Psoas muscle (tissue), 8 donors: ENCODE results near the gene FGFRL1. TPM values are rescaled to one million over a fixed set of nuclear protein-coding genes. Genes with fewer than 3 reads are reported as not detected.

Experiments
- ATAC-seq, 4 donors: fragments of 200-7000 bp; cut with Tn5 transposase; one replicate each; pipeline ENCODE4 v1.9.1; 2020; ENCODE audit warnings: moderate library complexity in 3 of 4, mild to moderate bottlenecking in 2 of 4
- DNase-seq, 2 donors: peaks; one replicate each; pipeline ENCODE4 v3.0.0-alpha.2; 2020
- H3K27ac ChIP-seq: fragments of 200-600 bp; one replicate; pipeline ENCODE4 v1.8.0; 2022
- H3K27me3 ChIP-seq, 3 donors: fragments of 200-600 bp in 1 of 3; one replicate each; pipeline versions ENCODE4 v1.6.1 to v1.8.0; 2013 to 2022; ENCODE audit warnings: low read length in 2 of 3, mild to moderate bottlenecking in 2 of 3, moderate library complexity in 1 of 3; ENCODE audit not compliant: insufficient read depth in 3 of 3
- H3K36me3 ChIP-seq, 2 donors: fragments of 200-600 bp in 1 of 2; one replicate each; pipeline versions ENCODE4 v1.6.1 to v1.8.0; 2013 to 2022; ENCODE audit warnings: low read depth in 1 of 2, mild to moderate bottlenecking in 1 of 2, moderate library complexity in 1 of 2; ENCODE audit not compliant: insufficient read depth in 1 of 2
- H3K4me1 ChIP-seq: fragments of 200-600 bp; one replicate; pipeline ENCODE4 v1.8.0; 2022
- H3K4me3 ChIP-seq: fragments of 200-600 bp; one replicate; pipeline ENCODE4 v1.8.0; 2022; ENCODE audit warnings: mild to moderate bottlenecking
- H3K9me3 ChIP-seq: fragments of 200-600 bp; one replicate; pipeline ENCODE4 v1.8.0; 2022
- WGBS, 3 donors: extraction: QIAGEN DNeasy Blood & Tissue Kit; methylation state at CpG; one replicate each; pipeline versions ENCODE4 v1.1.6 to v1.1.7; 2013; 5-methylcytosine and 5-hydroxymethylcytosine counted together
- intact Hi-C, 2 donors: fragments of 100-400 bp; cut with DNase I; formaldehyde crosslinking; loops; one replicate each; pipeline versions ENCODE4 v1.11.0 to v1.14.2; 2022
- polyA plus RNA-seq, 3 donors: library from polyadenylated mRNA; stranded (reverse); fragments of 200-250 nt; gene quantifications; one replicate each; pipeline ENCODE4 v1.2.3, GENCODE V29; 2013
- total RNA-seq, 4 donors: library from RNA; stranded (reverse); fragmentation: NEBNext Ultra II Directional in 2 of 4; extraction: Animal tissue kit (Norgen Biotek cat#: 25700) in 2 of 4; gene quantifications; one replicate each; pipeline versions ENCODE4 v1.2.1 to v1.2.4, GENCODE V29; 2021 to 2023
- TF ChIP-seq, protein P1 (sequence below): fragments of 200-600 bp; IDR thresholded peaks from one replicate; pipeline ENCODE4 v1.8.0; 2022; ENCODE audit warnings: antibody characterized with exemption
- donor health status: healthy with polysubstance abuse.
- donor health status: DM: no; HTN: no; CAD: no; lungs with moderate emphysema.
- donor health status: Bipolar disorder and iron deficiency.
- donor health status: healthy.
- donor health status: DM: yes; HTN: yes; CAD: no.
- donor health status: DM: no; HTN: no; CAD: no.
- donor health status: DM: no; HTN: no; CAD: no.
- donor health status: DM: yes; HTN: yes; CAD: no.

FGFRL1 gene
- total and polyA plus RNA-seq, 7 donors, result 9.8 to 41.2 (median 15.5) TPM

DNA sequence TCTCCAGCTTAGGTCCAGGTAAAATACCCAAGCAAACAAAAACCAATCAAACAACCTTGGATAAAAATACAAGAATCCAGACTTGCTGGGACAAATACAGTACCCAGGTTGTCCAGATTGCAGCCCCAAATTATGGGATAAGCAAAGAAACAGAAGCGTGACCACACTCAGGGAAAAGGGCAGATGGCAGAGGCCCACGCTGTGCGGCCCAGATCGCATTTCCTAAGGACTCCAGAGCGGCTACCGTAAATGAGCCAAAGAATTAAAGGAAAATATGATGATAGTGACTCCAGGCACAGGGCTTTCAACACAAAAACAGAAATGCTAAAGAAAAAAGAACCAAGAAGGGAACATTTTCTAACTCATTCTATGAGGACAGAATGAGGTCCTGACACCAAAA lies 50.3 kb downstream of the FGFRL1 start:
- Histone ChIP-seq H3K4me1 (no peaks in the 10 kb centered on the region), H3K27me3 (peaks cover 0 to 64% (median 7%) of the 10 kb centered on the region in 3 donors), H3K9me3 (no peaks in the 10 kb centered on the region), H3K27ac (no peak overlapping the region), H3K36me3 (no peaks in the 10 kb centered on the region), H3K4me3 (no peak overlapping the region)
- intact Hi-C loops, result no loop called here
- DNase-seq, result no peak
- TF ChIP-seq, protein P1, sequence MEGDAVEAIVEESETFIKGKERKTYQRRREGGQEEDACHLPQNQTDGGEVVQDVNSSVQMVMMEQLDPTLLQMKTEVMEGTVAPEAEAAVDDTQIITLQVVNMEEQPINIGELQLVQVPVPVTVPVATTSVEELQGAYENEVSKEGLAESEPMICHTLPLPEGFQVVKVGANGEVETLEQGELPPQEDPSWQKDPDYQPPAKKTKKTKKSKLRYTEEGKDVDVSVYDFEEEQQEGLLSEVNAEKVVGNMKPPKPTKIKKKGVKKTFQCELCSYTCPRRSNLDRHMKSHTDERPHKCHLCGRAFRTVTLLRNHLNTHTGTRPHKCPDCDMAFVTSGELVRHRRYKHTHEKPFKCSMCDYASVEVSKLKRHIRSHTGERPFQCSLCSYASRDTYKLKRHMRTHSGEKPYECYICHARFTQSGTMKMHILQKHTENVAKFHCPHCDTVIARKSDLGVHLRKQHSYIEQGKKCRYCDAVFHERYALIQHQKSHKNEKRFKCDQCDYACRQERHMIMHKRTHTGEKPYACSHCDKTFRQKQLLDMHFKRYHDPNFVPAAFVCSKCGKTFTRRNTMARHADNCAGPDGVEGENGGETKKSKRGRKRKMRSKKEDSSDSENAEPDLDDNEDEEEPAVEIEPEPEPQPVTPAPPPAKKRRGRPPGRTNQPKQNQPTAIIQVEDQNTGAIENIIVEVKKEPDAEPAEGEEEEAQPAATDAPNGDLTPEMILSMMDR, result no peak
- ATAC-seq, result no peak
- 28 to 50% (median 34%) methylated on average over 6 of the region's 6 CpGs for WGBS, 3 donors

DNA sequence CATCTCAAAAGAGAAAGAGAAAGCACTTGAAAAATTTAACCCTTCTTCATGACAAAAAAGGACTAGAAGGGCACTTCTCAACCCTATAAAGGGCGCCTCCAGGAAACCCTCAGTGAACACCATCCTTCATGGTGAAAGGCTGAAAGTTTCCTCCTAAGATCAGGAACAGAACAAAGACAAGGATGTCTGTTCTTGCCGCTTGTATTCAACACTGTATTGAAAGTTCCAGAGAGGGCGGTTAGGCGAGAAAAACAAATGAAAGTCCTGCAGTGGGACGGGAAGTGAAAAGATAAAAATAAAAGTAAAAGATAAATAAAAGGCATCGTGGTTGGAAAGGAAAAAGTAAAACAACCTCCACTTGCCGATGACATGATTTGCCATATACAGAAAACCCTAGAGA lies 51.0 kb downstream of the FGFRL1 start:
- H3K9me3 ChIP-seq, result no peaks in the 10 kb centered on the region
- DNase-seq (no peak), ATAC-seq (no peak)
- no peaks in the 10 kb centered on the region for H3K36me3 ChIP-seq
- H3K27me3 ChIP-seq, result peaks cover 0 to 58% (median 7%) of the 10 kb centered on the region in 3 donors
- intact Hi-C loops, result no loop called here
- H3K27ac ChIP-seq, result no peak overlapping the region
- TF ChIP-seq, protein P1, result no peak
- no peak overlapping the region for H3K4me3 ChIP-seq
- WGBS, 3 donors, result 63 to 69% (median 68%) methylated on average over 7 of the region's 7 CpGs
- no peaks in the 10 kb centered on the region for H3K4me1 ChIP-seq

DNA sequence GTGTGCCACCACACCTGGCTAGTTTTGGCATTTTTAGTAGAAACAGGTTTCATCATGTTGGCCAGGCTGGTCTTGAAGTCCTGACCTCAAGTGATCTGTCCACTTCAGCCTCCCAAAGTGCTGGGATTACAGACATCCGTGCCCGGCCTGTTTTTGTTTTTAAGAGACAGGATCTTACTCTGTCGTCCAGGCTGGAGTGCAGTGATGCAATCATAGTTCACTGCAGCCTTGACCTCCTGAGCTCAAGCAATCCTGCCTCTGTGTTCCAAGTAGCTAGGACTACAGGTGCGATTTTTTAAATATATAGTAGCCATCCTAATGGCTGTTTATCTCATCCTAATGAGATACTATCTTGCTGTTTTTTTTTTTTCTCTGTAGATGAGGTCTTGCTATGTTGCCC lies 54.3 kb downstream of the FGFRL1 start:
- WGBS, 3 donors, result 21 to 41% (median 21%) methylated on average over 4 of the region's 4 CpGs

DNA sequence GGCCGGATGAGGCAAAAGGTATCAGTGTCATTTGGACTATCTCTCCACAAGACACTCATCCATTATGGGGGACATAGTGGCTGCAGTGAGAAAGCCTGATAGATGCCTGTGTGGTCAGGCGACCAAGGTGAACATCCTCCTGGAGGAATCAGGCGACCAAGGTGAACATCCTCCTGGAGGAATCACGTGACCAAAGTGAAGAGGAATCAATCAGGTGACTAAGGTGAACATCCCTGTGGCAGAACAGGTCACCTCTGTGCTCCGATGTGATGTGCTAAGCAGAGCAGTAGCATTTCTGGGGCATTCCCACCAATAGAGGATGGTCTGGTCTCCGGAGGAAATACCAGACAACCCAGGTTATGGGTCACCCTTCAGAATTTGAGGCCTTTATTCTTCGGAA lies 58.0 kb downstream of the FGFRL1 start:
- WGBS, 3 donors, result 82 to 89% (median 86%) methylated on average over 7 of the region's 7 CpGs
- Histone ChIP-seq H3K36me3 (no peaks in the 10 kb centered on the region), H3K27ac (no peak overlapping the region), H3K4me3 (no peak overlapping the region), H3K4me1 (no peaks in the 10 kb centered on the region), H3K27me3 (peaks cover 0 to 34% (median 3%) of the 10 kb centered on the region in 3 donors), H3K9me3 (no peaks in the 10 kb centered on the region)
- no peak for DNase-seq
- no peak for ATAC-seq
- TF ChIP-seq, protein P1, result no peak
- intact Hi-C loops, result no loop called here

More for the DNA sequence above, 54.3 kb downstream of the FGFRL1 start:
- H3K27me3 ChIP-seq, result peaks cover 0 to 44% (median 5%) of the 10 kb centered on the region in 3 donors
- no peaks in the 10 kb centered on the region for H3K36me3 ChIP-seq
- H3K4me3 ChIP-seq, result no peak overlapping the region
- no peaks in the 10 kb centered on the region for H3K4me1 ChIP-seq
- no peak overlapping the region for H3K27ac ChIP-seq
- H3K9me3 ChIP-seq, result no peaks in the 10 kb centered on the region
- intact Hi-C loops, result no loop called here
- DNase-seq (no peak), ATAC-seq (no peak)
- TF ChIP-seq, protein P1, result no peak

DNA sequence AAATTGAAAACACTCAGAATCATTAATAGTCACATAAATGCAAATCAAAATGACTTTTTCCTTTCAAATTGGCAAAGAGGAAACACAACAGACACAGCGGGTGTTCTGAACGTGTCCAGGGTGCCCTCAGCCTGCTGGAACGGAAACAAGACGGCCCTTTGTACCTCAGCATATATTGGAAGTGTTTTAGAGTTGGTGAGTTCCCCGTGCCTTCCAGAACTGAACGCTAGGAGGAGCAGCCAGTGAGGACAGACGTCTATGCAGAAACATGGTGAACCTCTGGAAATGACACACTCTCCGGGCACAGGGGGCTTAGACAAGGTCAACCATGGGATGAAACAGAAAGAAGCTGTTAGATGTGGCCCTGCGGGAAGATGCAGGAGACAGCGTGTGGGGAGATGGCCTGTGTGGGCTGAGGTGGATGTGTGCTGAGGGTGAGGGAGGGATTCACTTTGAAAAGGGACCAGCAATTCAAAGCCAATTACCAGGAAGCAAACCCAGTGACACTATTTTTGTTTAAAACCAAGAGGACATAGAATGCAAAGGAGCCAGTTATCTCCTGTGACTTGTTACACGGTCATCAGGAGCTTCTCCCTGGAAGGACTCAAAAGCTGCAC lies 61.5 kb downstream of the FGFRL1 start:
- no peaks in the 10 kb centered on the region for H3K36me3 ChIP-seq
- no peak overlapping the region for H3K27ac ChIP-seq
- TF ChIP-seq, protein P1, result peak; percentile 40
- no peaks in the 10 kb centered on the region for H3K9me3 ChIP-seq
- ATAC-seq, result no peak
- H3K4me1 ChIP-seq, result no peaks in the 10 kb centered on the region
- intact Hi-C loops, result no loop called here
- no peak overlapping the region for H3K4me3 ChIP-seq
- 27 to 37% (median 32%) methylated on average over 11 of the region's 11 CpGs for WGBS, 3 donors
- peak in 1 of 2 donors; percentile 39 for DNase-seq
- H3K27me3 ChIP-seq, result peaks cover 0 to 35% (median 7%) of the 10 kb centered on the region in 3 donors
